Superior temporal gyrus (tissue), 1 donor: Measurements from ENCODE around the gene ATP8B4.

Experiments
- DNase-seq: peaks from one replicate; pipeline ENCODE4 v3.0.0-alpha.2; 2016; ENCODE audit errors: extremely low spot score

The ATP8B4 gene

DNA sequence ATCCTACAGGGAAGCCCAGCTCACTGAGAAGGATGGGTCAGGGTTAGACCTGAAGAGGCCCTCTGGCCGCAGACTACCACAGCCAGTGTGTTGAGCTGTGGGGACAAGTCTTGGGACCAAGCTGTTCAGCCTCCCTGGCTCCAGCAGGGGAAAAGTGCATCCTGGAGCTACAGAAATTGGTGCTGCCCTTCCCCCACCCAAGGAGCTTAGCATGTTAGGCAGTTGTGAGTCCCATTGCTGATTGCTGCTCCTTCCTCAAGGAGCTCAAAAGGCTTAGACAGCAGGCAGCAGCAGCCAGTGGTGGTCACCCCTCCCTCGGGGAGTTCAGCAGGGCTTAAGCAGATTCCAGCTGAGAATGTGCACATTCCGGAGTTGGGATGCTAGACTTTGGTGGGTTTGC, 165.6 kb downstream of the ATP8B4 start:
- no peak for DNase-seq

DNA sequence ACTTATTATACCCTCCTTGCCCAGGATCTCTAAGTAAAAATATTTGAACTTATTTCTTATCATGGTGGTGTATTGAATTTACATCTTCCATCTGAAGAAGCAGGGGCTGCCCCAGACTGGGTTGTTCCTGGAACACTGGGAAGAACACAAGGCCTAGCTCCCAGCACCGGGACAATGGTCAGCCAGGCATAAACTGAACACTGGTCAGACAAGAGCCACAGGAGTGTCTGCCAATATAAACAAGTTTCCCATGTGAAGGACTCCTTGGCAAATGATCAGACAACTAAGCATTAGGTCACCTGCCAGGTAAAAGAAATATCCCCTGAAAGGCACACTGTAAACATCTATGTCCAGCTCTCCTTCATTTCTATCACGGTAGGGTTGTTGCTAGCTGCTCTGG, 172.4 kb downstream of the ATP8B4 start:
- DNase-seq = no peak

DNA sequence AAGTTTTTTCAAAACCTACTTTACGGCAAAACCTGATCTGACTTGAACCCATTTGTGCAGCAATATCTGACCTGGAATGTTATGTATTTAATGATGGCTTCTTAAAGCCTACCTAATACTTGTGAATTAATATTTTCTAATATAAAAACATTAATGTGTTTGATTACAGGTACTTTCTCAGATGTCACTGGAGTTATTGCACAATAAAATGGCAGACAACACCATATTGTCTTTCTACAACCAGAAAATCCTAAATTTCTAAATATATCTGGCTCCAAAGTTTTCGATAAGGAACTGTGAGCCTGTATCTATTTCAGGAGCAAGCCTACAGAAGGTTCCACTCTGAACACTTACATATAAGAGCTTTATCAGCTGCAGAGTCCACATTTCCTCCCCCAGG, 184.5 kb downstream of the ATP8B4 start:
- no peak for DNase-seq

- DNase-seq = no peak
These were observed 191.7 kb downstream of the ATP8B4 start for GRCh38 chr15:49927189-49927861.

- DNase-seq = no peak
These were observed 192.3 kb downstream of the ATP8B4 start for GRCh38 chr15:49926740-49927139.

- DNase-seq = no peak
These were observed 195.4 kb downstream of the ATP8B4 start for GRCh38 chr15:49923671-49924070.

DNA sequence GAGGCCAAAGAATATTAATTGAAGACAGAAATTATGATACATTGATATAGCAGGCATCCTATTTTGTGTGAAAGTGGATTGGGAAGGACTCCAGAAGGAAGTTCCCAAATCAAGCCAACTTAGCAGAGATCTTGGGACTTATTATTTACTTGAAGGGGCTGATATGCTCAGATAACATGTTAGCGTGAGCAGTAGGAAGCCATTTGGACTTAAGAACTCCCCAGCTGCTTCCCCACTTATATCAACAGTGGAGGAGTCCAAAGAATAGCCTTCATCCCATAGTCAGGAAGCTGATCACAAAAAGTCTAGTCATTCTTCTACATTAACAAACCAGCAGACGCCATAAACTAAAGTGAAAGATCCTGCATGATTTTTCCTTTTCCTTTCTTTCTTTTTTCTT, 200.0 kb downstream of the ATP8B4 start:
- no peak for DNase-seq

- DNase-seq = no peak
These were observed 200.9 kb downstream of the ATP8B4 start for GRCh38 chr15:49918121-49918520.

DNA sequence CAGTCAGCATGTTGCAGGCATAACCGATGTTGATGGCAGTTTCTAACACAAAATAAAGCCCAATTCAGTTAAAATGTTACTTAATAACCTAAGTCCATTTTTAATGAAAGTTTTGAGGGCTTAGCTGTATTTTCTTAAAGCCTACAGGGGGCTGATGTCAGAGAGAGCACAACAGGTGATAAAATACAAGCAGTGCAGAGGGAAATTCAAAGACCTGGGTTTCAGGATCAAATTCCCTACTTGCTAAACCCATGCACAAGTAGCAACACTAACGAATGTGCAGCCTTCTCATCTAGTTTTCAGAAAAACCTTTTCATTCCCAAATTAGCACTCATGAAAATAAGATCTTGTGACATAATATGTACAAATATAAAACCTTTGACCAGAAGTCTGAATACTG, 202.0 kb downstream of the ATP8B4 start:
- no peak for DNase-seq

GRCh38 chr15:49915822-49916221, 203.2 kb downstream of the ATP8B4 start:
- DNase-seq = no peak

DNA sequence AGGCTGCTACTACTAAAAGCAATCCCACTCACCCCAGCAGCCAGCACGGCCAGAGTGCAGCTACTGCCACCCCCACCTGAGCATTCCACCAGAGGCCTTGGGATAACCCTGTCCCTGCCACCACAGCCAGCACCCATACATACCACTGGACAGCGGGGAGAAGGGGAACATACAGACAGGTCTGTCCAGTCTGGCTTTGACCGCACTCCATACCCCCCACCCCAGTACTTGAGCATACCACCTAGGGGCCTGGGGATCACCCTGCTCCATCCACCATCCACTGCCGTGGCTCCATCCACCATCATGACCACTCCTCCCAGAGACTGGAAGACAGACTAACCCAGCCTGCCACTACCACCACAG, 210.1 kb downstream of the ATP8B4 start:
- DNase-seq = no peak

DNA sequence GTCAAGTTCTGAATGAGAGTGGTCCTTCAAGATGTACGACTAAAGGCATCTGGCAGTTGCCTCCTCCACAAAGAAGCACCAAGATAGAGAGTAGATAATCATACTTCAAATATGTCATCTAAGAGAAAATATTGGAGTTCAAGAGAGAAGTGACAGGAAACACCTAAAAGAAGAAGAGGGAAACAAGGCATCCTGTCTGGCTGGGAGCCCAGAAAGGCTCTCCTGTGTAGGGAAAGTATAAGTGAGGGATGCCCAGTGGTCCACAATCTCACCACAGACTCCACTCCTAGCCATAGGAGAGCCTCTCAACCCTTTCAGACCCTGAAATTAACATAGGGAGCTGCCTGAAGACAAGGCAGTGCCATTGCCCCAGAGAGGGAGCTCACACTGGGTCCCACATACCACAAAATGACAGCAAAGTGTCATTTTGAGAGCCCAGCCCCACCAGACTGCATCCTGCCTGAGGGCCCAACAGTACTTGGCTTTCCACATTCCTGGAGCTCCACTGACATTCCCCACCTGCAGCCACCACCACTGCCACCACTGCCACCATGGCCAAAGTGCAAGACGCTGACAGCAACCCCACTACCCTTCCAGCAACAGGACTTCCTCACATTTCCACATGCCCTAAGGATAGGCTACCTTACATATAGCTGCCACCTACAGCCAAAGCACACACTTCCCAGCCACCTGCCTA, 210.6 kb downstream of the ATP8B4 start:
- DNase-seq = no peak

GRCh38 chr15:49906966-49907365, 212.1 kb downstream of the ATP8B4 start:
- no peak for DNase-seq

DNA sequence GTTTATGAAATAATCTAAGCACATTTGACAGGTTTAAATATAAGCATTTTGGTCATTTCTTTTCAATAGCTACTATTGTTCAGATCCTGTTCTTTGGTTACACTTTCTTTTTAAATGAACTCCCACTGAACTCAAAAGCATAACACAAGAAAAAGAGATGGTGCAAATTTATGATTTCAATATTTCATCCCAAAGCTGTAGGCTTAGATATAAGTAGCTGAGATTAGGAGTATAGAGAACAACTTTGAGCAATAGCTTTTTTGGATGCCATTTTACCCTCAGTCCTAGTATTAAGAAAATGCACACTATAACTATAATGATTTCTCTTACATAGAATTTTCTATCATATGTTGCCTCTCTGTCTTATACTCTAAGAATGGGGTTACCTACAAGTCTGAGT, 213.8 kb downstream of the ATP8B4 start:
- no peak for DNase-seq

DNA sequence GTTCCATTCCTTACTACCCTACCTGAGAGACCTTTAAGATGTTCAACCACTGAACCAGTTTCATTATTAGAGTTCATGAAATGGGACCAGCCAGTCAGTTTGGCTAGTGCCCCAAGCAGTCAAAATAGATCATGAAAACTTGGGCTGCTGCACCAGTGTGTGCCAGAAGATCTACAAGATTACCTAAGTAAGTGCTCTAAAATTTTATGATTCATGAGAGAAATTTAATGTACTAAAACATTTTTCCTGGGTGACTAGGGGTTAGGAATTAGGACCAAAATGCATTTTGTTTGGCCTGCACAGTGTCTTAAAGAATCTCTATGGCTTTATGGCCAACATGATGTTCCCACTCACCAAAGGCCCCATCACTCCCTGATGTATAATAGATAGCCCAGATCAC, 214.7 kb downstream of the ATP8B4 start:
- no peak for DNase-seq

- DNase-seq = peak; percentile 83
These were observed 216.1 kb downstream of the ATP8B4 start for GRCh38 chr15:49902685-49903501.

GRCh38 chr15:49901996-49902684, 216.9 kb downstream of the ATP8B4 start:
- peak; percentile 78 for DNase-seq

GRCh38 chr15:49901321-49901720, 217.7 kb downstream of the ATP8B4 start:
- peak; percentile 22 for DNase-seq

DNA sequence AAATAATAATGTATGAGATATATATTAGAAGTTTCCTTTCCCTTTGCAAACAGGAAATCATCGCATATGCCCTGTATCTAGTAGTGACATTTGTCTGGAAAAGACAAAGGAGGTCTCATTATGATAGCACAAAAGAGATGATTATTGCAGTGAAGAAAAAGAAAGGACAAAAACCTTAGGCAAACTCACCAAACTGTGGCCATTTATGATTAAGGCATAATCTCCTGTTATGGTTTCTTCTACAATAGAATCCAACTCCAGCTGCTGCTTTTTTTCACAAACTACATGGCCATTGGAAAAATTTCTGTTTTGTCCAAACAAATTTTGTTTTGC, 218.2 kb downstream of the ATP8B4 start:
- peak; percentile 43 for DNase-seq

DNA sequence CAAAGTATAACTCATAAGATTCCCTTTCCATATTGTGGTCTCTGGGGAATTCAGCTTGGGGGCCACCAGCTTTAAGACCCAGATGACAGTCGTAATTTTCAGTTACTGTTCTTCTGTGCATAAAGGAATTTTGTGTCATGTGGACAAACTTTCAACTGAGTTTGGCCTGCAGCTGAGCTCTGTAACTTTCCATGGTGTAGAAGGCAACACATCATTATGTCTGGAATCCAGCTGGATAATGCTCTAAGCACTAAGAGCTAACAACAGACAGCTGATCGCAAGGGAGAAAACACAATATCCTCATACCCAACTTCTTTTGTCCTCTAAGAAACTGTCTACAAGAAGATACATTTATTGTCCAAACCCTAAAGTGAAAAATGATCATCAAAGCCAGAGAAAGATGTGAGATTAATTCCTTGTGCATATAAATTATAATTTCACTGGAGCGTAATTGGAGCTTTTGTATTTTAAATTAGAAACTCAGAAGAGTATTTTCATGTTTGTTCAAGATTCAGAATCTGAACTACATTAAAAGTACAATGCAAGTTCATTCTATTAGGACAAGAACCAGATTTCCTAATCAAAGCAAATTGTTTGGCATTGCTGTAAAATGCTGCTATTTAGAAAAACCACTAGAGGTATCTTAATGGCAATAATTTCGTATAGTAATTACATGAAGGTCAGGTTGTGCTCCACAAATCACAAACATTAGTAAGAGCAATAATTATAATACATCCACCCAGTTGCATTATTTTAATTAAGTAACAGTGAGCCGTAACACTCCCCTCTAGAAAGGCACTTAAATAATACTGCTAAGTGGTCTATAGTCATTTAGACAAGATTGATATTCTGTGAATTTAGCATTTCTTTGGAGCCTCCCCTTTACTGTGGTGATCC, 218.8 kb downstream of the ATP8B4 start:
- peak; percentile 23 for DNase-seq

GRCh38 chr15:49898575-49899283, 220.3 kb downstream of the ATP8B4 start:
- DNase-seq = no peak
